Breast epithelium (tissue), 4 donors: Measurements from ENCODE around the gene CHST10. TPM values are rescaled to one million over a fixed set of nuclear protein-coding genes. Genes with fewer than 3 reads are reported as not detected.
"Not testable (repeated sequence)": the region's sequence is repeated elsewhere in the genome, so short reads cannot be mapped to it uniquely, and the experiment has no call there.

Source experiments
- DNase-seq, 2 donors: peaks; one replicate each; pipeline ENCODE4 v3.0.0-alpha.2; 2019; ENCODE audit warnings: low spot score in 2 of 2
- H3K27ac ChIP-seq, 2 donors: fragments of 200-600 bp; sonication (generic) in 1 of 2; one replicate each; pipeline ENCODE4 v1.5.1; 2016 to 2019; ENCODE audit warnings: mild to moderate bottlenecking in 1 of 2
- H3K27me3 ChIP-seq, 2 donors: fragments of 200-600 bp; sonication (generic) in 1 of 2; one replicate each; pipeline versions ENCODE4 v1.5.1 to v1.6.0; 2017 to 2019; ENCODE audit warnings: control low read depth in 1 of 2, mild to moderate bottlenecking in 1 of 2
- H3K36me3 ChIP-seq: fragments of 200-600 bp; one replicate; pipeline ENCODE4 v1.5.1; 2019
- H3K4me1 ChIP-seq, 2 donors: fragments of 200-600 bp; sonication (generic); one replicate each; pipeline ENCODE4 v1.5.1; 2016 to 2019; ENCODE audit warnings: control low read depth in 1 of 2
- H3K4me3 ChIP-seq, 3 donors: fragments of 200-600 bp; sonication (generic); 1 replicate in 2 of 3; 2 replicates in 1 of 3; pipeline ENCODE4 v1.5.1; 2016 to 2019; ENCODE audit warnings: mild to moderate bottlenecking in 3 of 3, moderate library complexity in 2 of 3
- H3K9me3 ChIP-seq, 2 donors: fragments of 200-600 bp; sonication (generic) in 1 of 2; one replicate each; pipeline ENCODE4 v1.5.1; 2016 to 2019; ENCODE audit warnings: control low read depth in 1 of 2
- POLR2A ChIP-seq: fragments of 450-650 bp; IDR thresholded peaks from one replicate; pipeline ENCODE4 v1.6.1; 2016; ENCODE audit warnings: antibody characterized with exemption, mild to moderate bottlenecking, moderate library complexity
- POLR2AphosphoS5 ChIP-seq, 3 donors: sonication (generic); formaldehyde crosslinking; IDR thresholded peaks; one replicate each; pipeline ENCODE4 v1.6.1; 2017; ENCODE audit warnings: antibody characterized with exemption in 3 of 3
- intact Hi-C: fragments of 100-400 bp; cut with DNase I; formaldehyde crosslinking; loops from one replicate; pipeline ENCODE4 v1.15.1; 2023; ENCODE audit warnings: low total_unique reads
- total RNA-seq, 3 donors: library from RNA; depleted of rRNA; stranded (reverse); fragments of >200 nt; gene quantifications; one replicate each; pipeline ENCODE4 v1.1.0, GENCODE V29; 2016
- TF ChIP-seq, protein P1 (sequence below), 3 donors: fragments of 450-650 bp; IDR thresholded peaks; one replicate each; pipeline ENCODE4 v1.5.1; 2016 to 2017; ENCODE audit warnings: antibody characterized with exemption in 3 of 3, mild to moderate bottlenecking in 3 of 3, moderate library complexity in 3 of 3

The CHST10 gene
- total RNA-seq, result 10 to 100 TPM in 1 of 3 donors, 1 to 10 TPM in 2; 4.5 to 17.0 (median 8.3) TPM

GRCh38 chr2:100416935-100417710 is at the start of gene CHST10:
CHST10 (minus strand) TSS chr2:100417668; CDS start chr2:100406675, 10,993 bp downstream.
- peak within 1 kb of the TSS; percentile 66 to 77 for H3K27ac ChIP-seq
- intact Hi-C loops, result no loop called here
- TF ChIP-seq, protein P1, sequence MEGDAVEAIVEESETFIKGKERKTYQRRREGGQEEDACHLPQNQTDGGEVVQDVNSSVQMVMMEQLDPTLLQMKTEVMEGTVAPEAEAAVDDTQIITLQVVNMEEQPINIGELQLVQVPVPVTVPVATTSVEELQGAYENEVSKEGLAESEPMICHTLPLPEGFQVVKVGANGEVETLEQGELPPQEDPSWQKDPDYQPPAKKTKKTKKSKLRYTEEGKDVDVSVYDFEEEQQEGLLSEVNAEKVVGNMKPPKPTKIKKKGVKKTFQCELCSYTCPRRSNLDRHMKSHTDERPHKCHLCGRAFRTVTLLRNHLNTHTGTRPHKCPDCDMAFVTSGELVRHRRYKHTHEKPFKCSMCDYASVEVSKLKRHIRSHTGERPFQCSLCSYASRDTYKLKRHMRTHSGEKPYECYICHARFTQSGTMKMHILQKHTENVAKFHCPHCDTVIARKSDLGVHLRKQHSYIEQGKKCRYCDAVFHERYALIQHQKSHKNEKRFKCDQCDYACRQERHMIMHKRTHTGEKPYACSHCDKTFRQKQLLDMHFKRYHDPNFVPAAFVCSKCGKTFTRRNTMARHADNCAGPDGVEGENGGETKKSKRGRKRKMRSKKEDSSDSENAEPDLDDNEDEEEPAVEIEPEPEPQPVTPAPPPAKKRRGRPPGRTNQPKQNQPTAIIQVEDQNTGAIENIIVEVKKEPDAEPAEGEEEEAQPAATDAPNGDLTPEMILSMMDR (IDR thresholded peaks at IDR 0.05), result no peak
- TF ChIP-seq POLR2AphosphoS5 (IDR thresholded peaks at IDR 0.05) (no peak), POLR2A (no peak)
- no peak for DNase-seq
- no peaks in the 10 kb centered on the region for H3K36me3 ChIP-seq
- H3K4me3 ChIP-seq, result peak within 1 kb of the TSS; percentile 78 to 89 (median 83)
- no peaks in the 10 kb centered on the region for H3K4me1 ChIP-seq
- no peaks in the 10 kb centered on the region for H3K9me3 ChIP-seq
- H3K27me3 ChIP-seq, result no peaks in the 10 kb centered on the region

DNA sequence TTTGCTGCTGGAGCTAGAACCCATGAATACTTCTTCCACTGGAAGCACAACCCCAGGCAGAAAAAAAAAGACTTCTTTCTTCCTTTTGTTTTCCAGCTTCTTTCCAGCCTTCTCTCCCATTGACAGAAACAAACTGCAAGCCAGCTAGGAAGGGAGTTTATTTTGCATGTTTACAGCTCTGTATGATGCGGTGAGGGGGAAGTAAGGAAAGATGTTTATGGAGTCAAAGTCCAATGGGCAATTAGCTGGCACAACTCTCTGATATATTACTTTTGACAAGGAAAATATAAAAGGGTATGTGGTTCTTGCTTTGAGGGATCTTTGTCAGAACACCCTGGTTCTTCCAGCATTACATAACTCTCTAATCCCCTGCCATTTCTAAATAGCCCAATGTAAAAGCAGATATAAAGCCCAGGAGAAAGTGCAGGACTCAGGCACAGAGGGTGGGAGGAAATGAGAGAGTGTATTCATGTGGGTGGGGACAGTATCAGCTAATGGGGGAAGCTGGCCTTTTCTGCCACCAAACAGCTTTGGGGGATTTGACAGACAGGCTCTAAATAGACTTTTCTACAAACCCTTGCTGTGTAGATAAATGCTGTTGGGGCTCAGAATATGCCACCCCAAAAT is 43.5 kb upstream of the CHST10 start:
- TF ChIP-seq, protein P1 (IDR thresholded peaks at IDR 0.05), result no peak
- TF ChIP-seq POLR2A (no peak), POLR2AphosphoS5 (IDR thresholded peaks at IDR 0.05) (no peak)
- Histone ChIP-seq H3K9me3 (peaks cover 0 to 30% of the 10 kb centered on the region in 2 donors), H3K27me3 (no peaks in the 10 kb centered on the region), H3K4me1 (no peaks in the 10 kb centered on the region), H3K4me3 (no peak overlapping the region), H3K27ac (no peak overlapping the region), H3K36me3 (no peaks in the 10 kb centered on the region)
- intact Hi-C loops, result no loop called here
- no peak for DNase-seq

GRCh38 chr2:100456357-100456756 is 38.9 kb upstream of the CHST10 start:
- intact Hi-C loops, H3K27ac ChIP-seq, H3K36me3 ChIP-seq, H3K4me1 ChIP-seq, H3K4me3 ChIP-seq, DNase-seq, H3K27me3 ChIP-seq: not testable (repeated sequence)
- peaks cover 0 to 30% of the 10 kb centered on the region in 2 donors for H3K9me3 ChIP-seq

DNA sequence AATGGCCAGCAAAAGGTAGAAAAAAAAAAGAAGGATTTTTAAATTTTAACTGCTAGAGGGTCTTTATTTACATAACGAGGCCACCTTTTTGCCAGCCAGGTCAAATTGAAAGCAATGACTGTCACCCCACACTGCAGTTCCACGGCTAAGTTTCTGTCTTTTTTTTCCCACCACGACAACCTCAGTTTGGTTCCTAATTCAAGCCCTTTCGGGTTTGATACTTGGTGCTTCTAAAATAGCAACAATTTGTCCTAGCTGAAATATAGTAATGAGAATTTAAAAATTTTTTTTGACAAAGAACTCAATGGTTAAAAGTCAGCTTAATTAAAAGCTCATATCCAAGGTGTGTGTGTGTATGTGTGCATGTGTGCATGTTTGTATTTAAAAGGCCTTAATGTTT is 36.4 kb upstream of the CHST10 start:
- Histone ChIP-seq H3K27me3 (no peaks in the 10 kb centered on the region), H3K4me1 (no peaks in the 10 kb centered on the region), H3K36me3 (no peaks in the 10 kb centered on the region), H3K9me3 (peaks cover 0 to 21% of the 10 kb centered on the region in 2 donors), H3K4me3 (no peak overlapping the region), H3K27ac (no peak overlapping the region)
- DNase-seq, result no peak
- intact Hi-C loops, result loop anchor here (2.0 kb wide), 1 partner anchor 59 kb away; no protein-coding TSS in a partner anchor
- TF ChIP-seq, protein P1 (IDR thresholded peaks at IDR 0.05), result no peak
- no peak for TF ChIP-seq POLR2A
- no peak for TF ChIP-seq POLR2AphosphoS5 (IDR thresholded peaks at IDR 0.05)

- Histone ChIP-seq H3K27ac (no peak overlapping the region), H3K4me3 (no peak overlapping the region), H3K9me3 (peaks cover 0 to 7% of the 10 kb centered on the region in 2 donors), H3K27me3 (no peaks in the 10 kb centered on the region), H3K36me3 (no peaks in the 10 kb centered on the region), H3K4me1 (no peaks in the 10 kb centered on the region)
- intact Hi-C loops, result loop anchor here (2.0 kb wide), 1 partner anchor 57 kb away; no protein-coding TSS in a partner anchor
- no peak for TF ChIP-seq POLR2A
- no peak for TF ChIP-seq POLR2AphosphoS5 (IDR thresholded peaks at IDR 0.05)
- TF ChIP-seq, protein P1 (IDR thresholded peaks at IDR 0.05), result no peak
- no peak for DNase-seq
Observed at GRCh38 chr2:100451734-100452133, 34.3 kb upstream of the CHST10 start.
